HepG2 (cell line): ENCODE measurements around the gene IGDCC3. TPM values are rescaled to one million over a fixed set of nuclear protein-coding genes. Genes with fewer than 3 reads are reported as not detected.

Source experiments
- ARNTL ChIP-seq: sonication (generic); formaldehyde crosslinking; IDR thresholded peaks from 2 replicates; pipeline ENCODE4 v1.4.0; 2020; ENCODE audit warnings: mild to moderate bottlenecking, missing genetic modification reagents
- CHD4 ChIP-seq: fragments of 200-600 bp; sonication (generic); IDR thresholded peaks from 2 replicates; pipeline ENCODE4 v1.7.0; 2017; ENCODE audit warnings: mild to moderate bottlenecking, low read length, borderline replicate concordance
- CSRNP2 ChIP-seq: sonication (generic); formaldehyde crosslinking; conservative IDR thresholded peaks from 2 replicates; pipeline ENCODE4 v1.8.0; 2022; ENCODE audit warnings: low read depth, missing genetic modification reagents
- ETV6 ChIP-seq: sonication (generic); formaldehyde crosslinking; conservative IDR thresholded peaks from 2 replicates; pipeline ENCODE4 v1.4.0; 2020; ENCODE audit warnings: missing genetic modification reagents
- FOXA3 ChIP-seq: IDR thresholded peaks from 2 replicates; pipeline ENCODE4 v1.6.1; 2016; ENCODE audit warnings: missing genetic modification reagents, missing compliant biosample characterization
- HMG20A ChIP-seq: IDR thresholded peaks from 2 replicates; pipeline ENCODE4 v1.6.1; 2016; ENCODE audit warnings: borderline replicate concordance
- IRF9 ChIP-seq: sonication (generic); formaldehyde crosslinking; IDR thresholded peaks from 2 replicates; pipeline ENCODE4 v1.8.0; 2022; ENCODE audit warnings: missing genetic modification reagents, mild to moderate bottlenecking, borderline replicate concordance
- MIER3 ChIP-seq: IDR thresholded peaks from 2 replicates; pipeline ENCODE4 v1.6.1; 2016; ENCODE audit warnings: missing compliant biosample characterization, borderline replicate concordance
- MTF1 ChIP-seq: sonication (generic); formaldehyde crosslinking; IDR thresholded peaks from 2 replicates; pipeline ENCODE4 v1.5.0; 2020; ENCODE audit warnings: missing genetic modification reagents
- NPAS2 ChIP-seq: sonication (generic); formaldehyde crosslinking; IDR thresholded peaks from 2 replicates; pipeline ENCODE4 v1.8.0; 2022; ENCODE audit warnings: mild to moderate bottlenecking, missing genetic modification reagents, borderline replicate concordance
- SIN3A ChIP-seq: IDR thresholded peaks from 2 replicates; pipeline ENCODE4 v1.6.1; 2011; ENCODE audit warnings: low read depth, mild to moderate bottlenecking, control low read depth, low read length, borderline replicate concordance
- STAT5B ChIP-seq: sonication (generic); formaldehyde crosslinking; IDR thresholded peaks from 2 replicates; pipeline ENCODE4 v1.4.0; 2020; ENCODE audit warnings: missing genetic modification reagents
- XRCC5 ChIP-seq: fragments of 200-400 bp; formaldehyde crosslinking; optimal IDR thresholded peaks from 2 replicates; pipeline ENCODE3; 2017; ENCODE audit warnings: mild to moderate bottlenecking, low read length
- ZBTB7A ChIP-seq: sonication (generic); formaldehyde crosslinking; IDR thresholded peaks from 2 replicates; pipeline ENCODE4 v1.8.0; 2022; ENCODE audit warnings: mild to moderate bottlenecking, missing genetic modification reagents
- ZNF121 ChIP-seq: sonication (generic); formaldehyde crosslinking; IDR thresholded peaks from 2 replicates; pipeline ENCODE4 v1.5.0; 2020; ENCODE audit warnings: mild to moderate bottlenecking, missing genetic modification reagents
- ZNF143 ChIP-seq: sonication (generic); formaldehyde crosslinking; IDR thresholded peaks from 2 replicates; pipeline ENCODE4 v1.4.0; 2020; ENCODE audit warnings: missing genetic modification reagents
- ZNF225 ChIP-seq: sonication (generic); formaldehyde crosslinking; IDR thresholded peaks from 2 replicates; pipeline ENCODE4 v1.4.0; 2020; ENCODE audit warnings: mild to moderate bottlenecking, missing genetic modification reagents
- ZNF235 ChIP-seq: sonication (generic); formaldehyde crosslinking; IDR thresholded peaks from 2 replicates; pipeline ENCODE4 v1.8.1; 2023; ENCODE audit warnings: mild to moderate bottlenecking, missing genetic modification reagents, borderline replicate concordance
- ZNF484 ChIP-seq: sonication (generic); formaldehyde crosslinking; IDR thresholded peaks from 2 replicates; pipeline ENCODE4 v1.5.1; 2020; ENCODE audit warnings: mild to moderate bottlenecking, low read depth, missing genetic modification reagents, borderline replicate concordance
- ZNF749 ChIP-seq: sonication (generic); formaldehyde crosslinking; IDR thresholded peaks from 2 replicates; pipeline ENCODE4 v1.8.0; 2022; ENCODE audit warnings: mild to moderate bottlenecking, missing genetic modification reagents, moderate library complexity, borderline replicate concordance
- ZSCAN12 ChIP-seq: sonication (generic); formaldehyde crosslinking; IDR thresholded peaks from 2 replicates; pipeline ENCODE4 v1.9.0; 2021; ENCODE audit warnings: mild to moderate bottlenecking, missing genetic modification reagents
- polyA plus RNA-seq, 8 experiments: library from polyadenylated mRNA; depleted of rRNA in 3 of 8; stranded (reverse) in 7 of 8; unstranded in 1 of 8; fragments of >200 nt; fragmentation: Illumina TruSeq in 4 of 8; extraction: Trizol in 4 of 8; gene quantifications; 2 replicates each; pipeline versions ENCODE4 v1.2.1 to v1.2.3, GENCODE V29; 2011 to 2016; ENCODE audit warnings: low read depth in 4 of 8, missing spikeins in 1 of 8, mixed read lengths in 1 of 8; ENCODE audit not compliant: insufficient read depth in 1 of 8
- total RNA-seq, 5 experiments: library from RNA; depleted of rRNA; stranded (reverse); fragments of >200 nt; fragmentation: Illumina TruSeq; extraction: Trizol; gene quantifications; 2 replicates each; pipeline ENCODE4 v1.2.3, GENCODE V29; 2016; ENCODE audit warnings: low read depth in 1 of 5
- TF ChIP-seq, protein P1 (sequence below): sonication (generic); formaldehyde crosslinking; IDR thresholded peaks from 2 replicates; pipeline ENCODE4 v1.8.0; 2023; ENCODE audit warnings: mild to moderate bottlenecking, missing genetic modification reagents
- TF ChIP-seq, protein P2 (sequence below): sonication (generic); formaldehyde crosslinking; IDR thresholded peaks from 2 replicates; pipeline ENCODE4 v1.4.0; 2020; ENCODE audit warnings: missing genetic modification reagents, borderline replicate concordance

IGDCC3 gene
- total and polyA plus RNA-seq, 2 of the 13 experiments (the other 11 are each of a cell fraction or from before 2014, with no cell fraction given): 30.1 to 51.8 TPM

DNA sequence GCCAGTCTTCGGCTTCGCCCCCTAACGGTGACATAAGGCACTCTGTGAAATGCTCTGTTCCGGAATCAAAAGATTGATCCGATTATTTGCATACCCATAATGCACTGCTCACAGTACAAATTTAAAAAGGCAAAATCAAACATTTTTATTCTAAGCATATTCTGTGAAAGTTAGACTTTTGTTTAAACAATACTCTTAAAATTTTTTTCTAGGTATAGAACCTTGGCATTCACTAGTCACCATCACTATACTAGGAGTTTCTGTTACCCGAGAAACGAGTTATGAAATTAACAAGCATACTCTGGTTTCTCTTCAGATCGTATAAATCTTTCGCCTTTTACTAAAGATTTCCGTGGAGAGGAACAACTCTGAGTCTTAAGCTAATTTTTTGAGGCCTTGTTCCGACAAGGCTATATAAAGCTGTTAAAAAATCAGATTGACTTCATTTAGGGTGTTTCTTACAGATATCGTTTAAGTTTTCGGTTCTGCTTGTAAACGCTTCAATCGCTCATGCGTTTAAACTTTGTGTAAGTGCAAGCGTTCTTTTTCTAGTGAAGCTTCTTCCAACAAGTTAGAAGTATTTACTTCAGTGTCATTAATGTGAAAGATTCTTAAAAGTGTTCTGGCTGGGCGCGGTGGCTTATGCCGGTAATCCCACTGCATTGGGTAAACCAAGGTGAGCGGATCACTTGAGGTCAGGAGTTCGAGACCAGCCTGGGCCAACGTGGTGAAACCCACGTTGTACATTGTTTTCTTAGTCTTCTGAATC lies 73.2 kb downstream of the IGDCC3 start, which contains the start of gene RNU5B-1 (continued):
- TF ChIP-seq, protein P1, sequence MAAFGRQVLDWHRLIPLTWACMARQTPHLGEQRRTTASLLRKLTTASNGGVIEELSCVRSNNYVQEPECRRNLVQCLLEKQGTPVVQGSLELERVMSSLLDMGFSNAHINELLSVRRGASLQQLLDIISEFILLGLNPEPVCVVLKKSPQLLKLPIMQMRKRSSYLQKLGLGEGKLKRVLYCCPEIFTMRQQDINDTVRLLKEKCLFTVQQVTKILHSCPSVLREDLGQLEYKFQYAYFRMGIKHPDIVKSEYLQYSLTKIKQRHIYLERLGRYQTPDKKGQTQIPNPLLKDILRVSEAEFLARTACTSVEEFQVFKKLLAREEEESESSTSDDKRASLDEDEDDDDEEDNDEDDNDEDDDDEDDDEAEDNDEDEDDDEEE (CRISPR knock-in tag): no peak
- TF ChIP-seq ZSCAN12 (CRISPR knock-in tag) (no peak), MIER3 (peak; percentile 55; the same call in 1 of the 2 replicates), ZNF121 (CRISPR knock-in tag) (no peak; the same call in 1 of the 2 replicates), ZNF143 (CRISPR knock-in tag) (peak; percentile 87), ARNTL (CRISPR knock-in tag) (peak; percentile 42; the same call in 1 of the 2 replicates), STAT5B (peak; percentile 93), XRCC5 (peak; percentile 54), ETV6 (CRISPR knock-in tag) (no peak), NPAS2 (CRISPR knock-in tag) (no peak), ZNF225 (CRISPR knock-in tag) (no peak), CSRNP2 (CRISPR knock-in tag) (0 out of 2 replicates have a peak, but pooled peaks have one; percentile 54), ZNF484 (CRISPR knock-in tag) (no peak), IRF9 (no peak), HMG20A (CRISPR knock-in tag) (peak; percentile 36; the same call in 1 of the 2 replicates), SIN3A (peak; percentile 92), ZNF749 (peak; percentile 78; the same call in 1 of the 2 replicates), ZNF235 (CRISPR knock-in tag) (no peak), MTF1 (CRISPR knock-in tag) (peak; percentile 65; the same call in 1 of the 2 replicates), CHD4 (no peak), FOXA3 (CRISPR knock-in tag) (peak; percentile 78), ZBTB7A (no peak)
- TF ChIP-seq, protein P2, sequence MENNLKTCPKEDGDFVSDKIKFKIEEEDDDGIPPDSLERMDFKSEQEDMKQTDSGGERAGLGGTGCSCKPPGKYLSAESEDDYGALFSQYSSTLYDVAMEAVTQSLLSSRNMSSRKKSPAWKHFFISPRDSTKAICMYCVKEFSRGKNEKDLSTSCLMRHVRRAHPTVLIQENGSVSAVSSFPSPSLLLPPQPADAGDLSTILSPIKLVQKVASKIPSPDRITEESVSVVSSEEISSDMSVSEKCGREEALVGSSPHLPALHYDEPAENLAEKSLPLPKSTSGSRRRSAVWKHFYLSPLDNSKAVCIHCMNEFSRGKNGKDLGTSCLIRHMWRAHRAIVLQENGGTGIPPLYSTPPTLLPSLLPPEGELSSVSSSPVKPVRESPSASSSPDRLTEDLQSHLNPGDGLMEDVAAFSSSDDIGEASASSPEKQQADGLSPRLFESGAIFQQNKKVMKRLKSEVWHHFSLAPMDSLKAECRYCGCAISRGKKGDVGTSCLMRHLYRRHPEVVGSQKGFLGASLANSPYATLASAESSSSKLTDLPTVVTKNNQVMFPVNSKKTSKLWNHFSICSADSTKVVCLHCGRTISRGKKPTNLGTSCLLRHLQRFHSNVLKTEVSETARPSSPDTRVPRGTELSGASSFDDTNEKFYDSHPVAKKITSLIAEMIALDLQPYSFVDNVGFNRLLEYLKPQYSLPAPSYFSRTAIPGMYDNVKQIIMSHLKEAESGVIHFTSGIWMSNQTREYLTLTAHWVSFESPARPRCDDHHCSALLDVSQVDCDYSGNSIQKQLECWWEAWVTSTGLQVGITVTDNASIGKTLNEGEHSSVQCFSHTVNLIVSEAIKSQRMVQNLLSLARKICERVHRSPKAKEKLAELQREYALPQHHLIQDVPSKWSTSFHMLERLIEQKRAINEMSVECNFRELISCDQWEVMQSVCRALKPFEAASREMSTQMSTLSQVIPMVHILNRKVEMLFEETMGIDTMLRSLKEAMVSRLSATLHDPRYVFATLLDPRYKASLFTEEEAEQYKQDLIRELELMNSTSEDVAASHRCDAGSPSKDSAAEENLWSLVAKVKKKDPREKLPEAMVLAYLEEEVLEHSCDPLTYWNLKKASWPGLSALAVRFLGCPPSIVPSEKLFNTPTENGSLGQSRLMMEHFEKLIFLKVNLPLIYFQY (CRISPR knock-in tag): peak; percentile 83
